Stomach (tissue), 4 donors: ENCODE measurements around the gene SLC34A3.

Experiments used
- EP300 ChIP-seq: sonication (generic); formaldehyde crosslinking; IDR thresholded peaks from one replicate; pipeline ENCODE4 v1.6.1; 2017; ENCODE audit warnings: antibody characterized with exemption
- POLR2AphosphoS5 ChIP-seq, 3 donors: sonication (generic); formaldehyde crosslinking; IDR thresholded peaks; one replicate each; pipeline ENCODE4 v1.6.1; 2016; ENCODE audit warnings: antibody characterized with exemption in 3 of 3
- TF ChIP-seq, protein P1 (sequence below), 7 experiments: fragments of 450-650 bp in 4 of 7; fragments of 200-600 bp in 3 of 7; sonication (generic) in 3 of 7; IDR thresholded peaks; one replicate each; pipeline ENCODE4 v1.5.1; 2016 to 2019; ENCODE audit warnings: antibody characterized with exemption in 7 of 7, control low read depth in 2 of 7, mild to moderate bottlenecking in 1 of 7

DNA sequence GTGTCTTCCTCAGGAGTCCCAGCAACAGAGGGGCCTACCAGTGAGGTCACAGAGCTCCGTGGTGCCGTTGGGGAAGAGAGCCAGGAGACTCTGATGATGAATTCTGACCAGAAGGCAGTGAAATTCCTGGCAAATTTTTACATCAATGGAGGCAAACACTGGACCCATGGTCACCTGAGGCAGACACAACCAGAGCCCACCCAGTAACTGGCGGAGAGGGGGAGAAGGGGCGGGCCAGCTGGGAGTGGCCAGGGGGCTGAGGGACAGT lies 20.4 kb downstream of the SLC34A3 start, which contains the start of gene STPG3:
- TF ChIP-seq, protein P1, sequence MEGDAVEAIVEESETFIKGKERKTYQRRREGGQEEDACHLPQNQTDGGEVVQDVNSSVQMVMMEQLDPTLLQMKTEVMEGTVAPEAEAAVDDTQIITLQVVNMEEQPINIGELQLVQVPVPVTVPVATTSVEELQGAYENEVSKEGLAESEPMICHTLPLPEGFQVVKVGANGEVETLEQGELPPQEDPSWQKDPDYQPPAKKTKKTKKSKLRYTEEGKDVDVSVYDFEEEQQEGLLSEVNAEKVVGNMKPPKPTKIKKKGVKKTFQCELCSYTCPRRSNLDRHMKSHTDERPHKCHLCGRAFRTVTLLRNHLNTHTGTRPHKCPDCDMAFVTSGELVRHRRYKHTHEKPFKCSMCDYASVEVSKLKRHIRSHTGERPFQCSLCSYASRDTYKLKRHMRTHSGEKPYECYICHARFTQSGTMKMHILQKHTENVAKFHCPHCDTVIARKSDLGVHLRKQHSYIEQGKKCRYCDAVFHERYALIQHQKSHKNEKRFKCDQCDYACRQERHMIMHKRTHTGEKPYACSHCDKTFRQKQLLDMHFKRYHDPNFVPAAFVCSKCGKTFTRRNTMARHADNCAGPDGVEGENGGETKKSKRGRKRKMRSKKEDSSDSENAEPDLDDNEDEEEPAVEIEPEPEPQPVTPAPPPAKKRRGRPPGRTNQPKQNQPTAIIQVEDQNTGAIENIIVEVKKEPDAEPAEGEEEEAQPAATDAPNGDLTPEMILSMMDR (IDR thresholded peaks at IDR 0.05): no peak
- TF ChIP-seq POLR2AphosphoS5 (IDR thresholded peaks at IDR 0.05): no peak
- TF ChIP-seq EP300: no peak
